NCI-H460 (cell line): ENCODE measurements around the gene RAP1GAP2. TPM values are rescaled to one million over a fixed set of nuclear protein-coding genes. Genes with fewer than 3 reads are reported as not detected.

Experiments
- small RNA-seq, 2 experiments: library from RNA; depleted of rRNA; stranded (forward); fragments of <200 nt; gene quantifications; one replicate each; pipeline ENCODE3, GENCODE V24; 2014
- total RNA-seq: library from RNA; depleted of rRNA; stranded (reverse); fragments of >200 nt; shearing (Covaris generic); gene quantifications from 2 replicates; pipeline ENCODE4 v1.2.3, GENCODE V29; 2014; rRNA removed

The RAP1GAP2 gene
- total RNA-seq, 1 experiment from 2014 or later, result 13.6 TPM

Small RNAs within 50 kb of the gene (small RNA-seq; reads per million reads assigned to genes)
- gene MIR1253 (0 reads per million in 2 experiments), gene hsa-mir-1253 (0 reads per million in 2 experiments)

Other genes with a start within 250 kb of the RAP1GAP2 start
- gene PAFAH1B1, start 202.8 kb upstream of the RAP1GAP2 start, total RNA-seq, result 76.7 and 88.3 TPM in 2 replicates
- 48.6 and 58.2 TPM in 2 replicates for gene CLUH, start 84.7 kb upstream of the RAP1GAP2 start, total RNA-seq
- gene CCDC92B, start 46.8 kb upstream of the RAP1GAP2 start, total RNA-seq, result not detected in 2 replicates